Measurements from ENCODE around the gene CNTN5.

The CNTN5 gene

GRCh38 chr11:100004541-100004940 is 983.8 kb downstream of the CNTN5 start:
- no peak for TF ChIP-seq CTCF (IDR thresholded peaks at IDR 0.05)
- H3K4me3 ChIP-seq = no peak overlapping the region
- no peak overlapping the region for H3K27ac ChIP-seq
- DNase-seq (ENCODE audit: low spot score) = no peak

- no peak for TF ChIP-seq CTCF (IDR thresholded peaks at IDR 0.05)
- Histone ChIP-seq H3K4me3 (no peak overlapping the region), H3K27ac (no peak overlapping the region)
- DNase-seq (ENCODE audit: low spot score) = no peak
Observed at GRCh38 chr11:100008417-100008816, 987.7 kb downstream of the CNTN5 start.

GRCh38 chr11:100009728-100010127 is 989.0 kb downstream of the CNTN5 start:
- TF ChIP-seq CTCF (IDR thresholded peaks at IDR 0.05) = no peak
- no peak for DNase-seq (ENCODE audit: low spot score)

GRCh38 chr11:100010393-100010792 is 989.6 kb downstream of the CNTN5 start:
- Histone ChIP-seq H3K4me3 (no peak overlapping the region), H3K27ac (no peak overlapping the region)
- no peak for DNase-seq (ENCODE audit: low spot score)
- TF ChIP-seq CTCF (IDR thresholded peaks at IDR 0.05) = no peak

More at GRCh38 chr11:100009728-100010127, 989.0 kb downstream of the CNTN5 start:
- Histone ChIP-seq H3K27ac (no peak overlapping the region), H3K4me3 (no peak overlapping the region)

- no peak for TF ChIP-seq CTCF (IDR thresholded peaks at IDR 0.05)
- no peak overlapping the region for H3K27ac ChIP-seq
- DNase-seq (ENCODE audit: low spot score) = no peak
- no peak overlapping the region for H3K4me3 ChIP-seq
Observed at GRCh38 chr11:100011697-100012096, 990.9 kb downstream of the CNTN5 start.

- no peak for DNase-seq (ENCODE audit: low spot score)
- no peak overlapping the region for H3K4me3 ChIP-seq
- no peak overlapping the region for H3K27ac ChIP-seq
- TF ChIP-seq CTCF (IDR thresholded peaks at IDR 0.05) = no peak
Observed at GRCh38 chr11:100013011-100013410, 992.3 kb downstream of the CNTN5 start.

- TF ChIP-seq CTCF (IDR thresholded peaks at IDR 0.05) = no peak
- Histone ChIP-seq H3K27ac (no peak overlapping the region), H3K4me3 (no peak overlapping the region)
- no peak for DNase-seq (ENCODE audit: low spot score)
Observed at GRCh38 chr11:100031973-100032372, 1011.2 kb downstream of the CNTN5 start.

All from coronary artery (tissue), 2 donors.